Mucosa of gallbladder (tissue), 1 donor: Measurements from ENCODE around the gene CFAP46. TPM values are rescaled to one million over a fixed set of nuclear protein-coding genes. Genes with fewer than 3 reads are reported as not detected.
"Not testable (repeated sequence)": the region's sequence is repeated elsewhere in the genome, so short reads cannot be mapped to it uniquely, and the experiment has no call there.

Source experiments
- DNase-seq: peaks from one replicate; pipeline ENCODE4 v3.0.0-alpha.2; 2020; ENCODE audit warnings: low spot score
- total RNA-seq: library from RNA; stranded (reverse); gene quantifications from one replicate; pipeline ENCODE4 v1.2.1, GENCODE V29; 2021
- donor health status: DM: no; HTN: no; CAD: no.

CFAP46 gene
- total RNA-seq, 1 donor from 2014 or later: 1.0 TPM

GRCh38 chr10:132979491-132980425, 37.4 kb upstream of the CFAP46 start:
- DNase-seq: no peak

- no peak for DNase-seq
Measured at GRCh38 chr10:132978542-132978941, 36.2 kb upstream of the CFAP46 start.

GRCh38 chr10:132977807-132978206, 35.4 kb upstream of the CFAP46 start:
- DNase-seq: no peak

- DNase-seq: no peak
Measured at GRCh38 chr10:132977076-132977475, 34.7 kb upstream of the CFAP46 start.

- no peak for DNase-seq
Measured at GRCh38 chr10:132975831-132976682, 33.7 kb upstream of the CFAP46 start.

GRCh38 chr10:132974886-132975830, 32.8 kb upstream of the CFAP46 start:
- no peak for DNase-seq

- no peak for DNase-seq
Measured at GRCh38 chr10:132974249-132974796, 32.0 kb upstream of the CFAP46 start.

- DNase-seq: no peak
Measured at GRCh38 chr10:132973903-132974241, 31.5 kb upstream of the CFAP46 start.

GRCh38 chr10:132972986-132973902, 30.9 kb upstream of the CFAP46 start:
- no peak for DNase-seq

GRCh38 chr10:132972149-132972985, 30.0 kb upstream of the CFAP46 start:
- no peak for DNase-seq

GRCh38 chr10:132971448-132972148, 29.2 kb upstream of the CFAP46 start:
- no peak for DNase-seq

GRCh38 chr10:132970641-132971438, 28.5 kb upstream of the CFAP46 start:
- no peak for DNase-seq

- DNase-seq: no peak
Measured at GRCh38 chr10:132967540-132967939, 25.2 kb upstream of the CFAP46 start.

- no peak for DNase-seq
Measured at GRCh38 chr10:132965411-132966057, 23.2 kb upstream of the CFAP46 start.

GRCh38 chr10:132964707-132965410, 22.5 kb upstream of the CFAP46 start:
- not testable (repeated sequence) for DNase-seq

GRCh38 chr10:132964231-132964630, 21.9 kb upstream of the CFAP46 start:
- no peak for DNase-seq
